CD4-positive, alpha-beta T cell (primary cell): Measurements from ENCODE around the gene BTN3A1. TPM values are rescaled to one million over a fixed set of nuclear protein-coding genes. Genes with fewer than 3 reads are reported as not detected.
A peak's percentile ranks its signal among the peaks of the same experiment; 100 is the strongest.

ENCODE experiments used
- ATAC-seq: fragments of 200-7000 bp; cut with Tn5 transposase; one replicate; pipeline ENCODE4 v1.10.0; 2022; ENCODE audit warnings: mild to moderate bottlenecking; ENCODE audit not compliant: poor library complexity
- CTCF ChIA-PET: fragments of 350-600 bp; sonication (Branson Sonifier 250); formaldehyde crosslinking; loops from one replicate; lab custom pipeline; 2021; ENCODE audit warnings: antibody characterized with exemption, inconsistent platforms; lab: Charles Lee
- POLR2A ChIA-PET: fragments of 350-600 bp; sonication (Branson Sonifier 250); formaldehyde crosslinking; loops from one replicate; lab custom pipeline; 2021; ENCODE audit warnings: antibody characterized with exemption, inconsistent platforms; lab: Charles Lee
- DNase-seq, 14 experiments: peaks; one replicate each; pipeline ENCODE4 v3.0.0-alpha.2; 2013 to 2020; ENCODE audit warnings: mixed read lengths in 2 of 14
- H3K27ac ChIP-seq, 2 donors: one replicate each; pipeline versions ENCODE4 v1.5.1 to v1.7.0; 2013; ENCODE audit warnings: low read length in 2 of 2, low read depth in 1 of 2, mild to moderate bottlenecking in 1 of 2
- H3K27me3 ChIP-seq, 2 experiments: 1 replicate in 1 of 2; 2 replicates in 1 of 2; pipeline versions ENCODE4 v1.6.1 to v1.7.0; 2013; ENCODE audit warnings: low read length in 2 of 2, control low read depth in 1 of 2, mild to moderate bottlenecking in 1 of 2, moderate library complexity in 1 of 2; ENCODE audit not compliant: insufficient read depth in 2 of 2, control insufficient read depth in 1 of 2
- H3K36me3 ChIP-seq: one replicate; pipeline ENCODE4 v1.6.1; 2013; ENCODE audit warnings: low read length, control low read depth; ENCODE audit not compliant: insufficient read depth
- H3K4me1 ChIP-seq: one replicate; pipeline ENCODE4 v1.6.1; 2013; ENCODE audit warnings: low read length, control low read depth; ENCODE audit not compliant: insufficient read depth
- H3K4me3 ChIP-seq: one replicate; pipeline ENCODE4 v1.5.1; 2013; ENCODE audit warnings: mild to moderate bottlenecking, low read length, moderate library complexity
- H3K9me3 ChIP-seq, 2 experiments: 1 replicate in 1 of 2; 2 replicates in 1 of 2; pipeline versions ENCODE4 v1.6.1 to v1.7.0; 2013; ENCODE audit warnings: low read length in 2 of 2, mild to moderate bottlenecking in 2 of 2, control low read depth in 1 of 2, moderate library complexity in 1 of 2; ENCODE audit not compliant: control insufficient read depth in 1 of 2, insufficient read depth in 1 of 2
- H3K27ac Mint-ChIP-seq: one replicate; pipeline ENCODE4 v1.8.0; 2020; ENCODE audit warnings: mixed read lengths
- H3K27me3 Mint-ChIP-seq: one replicate; pipeline ENCODE4 v1.8.0; 2021; ENCODE audit warnings: mixed read lengths
- H3K36me3 Mint-ChIP-seq: one replicate; pipeline ENCODE4 v1.8.0; 2021; ENCODE audit warnings: low read depth, mixed read lengths
- H3K4me1 Mint-ChIP-seq: one replicate; pipeline ENCODE4 v1.8.0; 2021; ENCODE audit warnings: low read depth, mixed read lengths
- H3K4me3 Mint-ChIP-seq: one replicate; pipeline ENCODE4 v1.8.0; 2020; ENCODE audit warnings: mild to moderate bottlenecking, mixed read lengths
- H3K9me3 Mint-ChIP-seq: one replicate; pipeline ENCODE4 v1.8.0; 2020; ENCODE audit warnings: mixed read lengths
- intact Hi-C, 2 experiments: fragments of 100-400 bp; cut with DNase I in 1 of 2; cut with micrococcal nuclease in 1 of 2; formaldehyde crosslinking; loops; one replicate each; pipeline versions ENCODE4 v1.15.1 to v1.9.0; 2023 to 2025; cut with DNase I, micrococcal nuclease
- total RNA-seq, 174 experiments: library from RNA in 2 of 174; stranded (reverse) in 2 of 174; gene quantifications; one replicate each; pipeline ENCODE4 v1.2.3 and lab custom pipeline; 2021 to 2026
- TF ChIP-seq, protein P1 (sequence below): fragments of 200-600 bp; IDR thresholded peaks from one replicate; pipeline ENCODE4 v1.8.0; 2022; ENCODE audit warnings: antibody characterized with exemption, mild to moderate bottlenecking

The BTN3A1 gene
- total RNA-seq, 2 experiments from 2014 or later, result 109 TPM

DNA sequence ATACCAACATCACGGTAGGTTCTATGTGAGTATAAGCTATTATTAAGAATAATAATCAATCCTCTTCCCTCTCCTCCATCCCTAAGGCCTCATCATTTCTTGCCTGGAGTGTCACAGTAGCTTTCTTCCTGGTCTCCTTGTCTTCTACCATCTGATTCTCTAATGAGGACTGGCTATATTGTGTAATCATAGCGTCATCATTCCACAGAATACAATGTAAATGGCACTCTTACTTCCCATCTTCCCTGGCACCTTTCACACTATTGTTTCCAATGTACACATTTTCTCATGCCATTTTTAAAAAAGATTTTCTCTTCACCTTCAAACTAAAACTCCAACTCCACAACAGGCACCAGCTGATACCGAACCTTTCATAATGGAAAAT, 39.2 kb upstream of the BTN3A1 start:
- H3K4me3 ChIP-seq, result no peak overlapping the region
- ATAC-seq, result no peak
- Mint-ChIP-seq H3K27ac (peak overlapping the region; percentile 77), H3K36me3 (peaks cover 7% of the 10 kb centered on the region), H3K4me3 (peak overlapping the region; percentile 56), H3K9me3 (no peaks in the 10 kb centered on the region), H3K4me1 (peaks cover 48% of the 10 kb centered on the region), H3K27me3 (no peaks in the 10 kb centered on the region)
- POLR2A ChIA-PET, result interaction anchor here (0.6 to 2.2 kb wide), 6 partner anchors 21 to 191 kb away, joined by 3 to 11 read pairs (median 5); a partner anchor contains a TSS
- no peaks in the 10 kb centered on the region for H3K36me3 ChIP-seq
- no peak for DNase-seq
- TF ChIP-seq, protein P1, sequence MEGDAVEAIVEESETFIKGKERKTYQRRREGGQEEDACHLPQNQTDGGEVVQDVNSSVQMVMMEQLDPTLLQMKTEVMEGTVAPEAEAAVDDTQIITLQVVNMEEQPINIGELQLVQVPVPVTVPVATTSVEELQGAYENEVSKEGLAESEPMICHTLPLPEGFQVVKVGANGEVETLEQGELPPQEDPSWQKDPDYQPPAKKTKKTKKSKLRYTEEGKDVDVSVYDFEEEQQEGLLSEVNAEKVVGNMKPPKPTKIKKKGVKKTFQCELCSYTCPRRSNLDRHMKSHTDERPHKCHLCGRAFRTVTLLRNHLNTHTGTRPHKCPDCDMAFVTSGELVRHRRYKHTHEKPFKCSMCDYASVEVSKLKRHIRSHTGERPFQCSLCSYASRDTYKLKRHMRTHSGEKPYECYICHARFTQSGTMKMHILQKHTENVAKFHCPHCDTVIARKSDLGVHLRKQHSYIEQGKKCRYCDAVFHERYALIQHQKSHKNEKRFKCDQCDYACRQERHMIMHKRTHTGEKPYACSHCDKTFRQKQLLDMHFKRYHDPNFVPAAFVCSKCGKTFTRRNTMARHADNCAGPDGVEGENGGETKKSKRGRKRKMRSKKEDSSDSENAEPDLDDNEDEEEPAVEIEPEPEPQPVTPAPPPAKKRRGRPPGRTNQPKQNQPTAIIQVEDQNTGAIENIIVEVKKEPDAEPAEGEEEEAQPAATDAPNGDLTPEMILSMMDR, result no peak
- H3K27me3 ChIP-seq, result no peaks in the 10 kb centered on the region
- peaks cover 42% of the 10 kb centered on the region for H3K4me1 ChIP-seq
- intact Hi-C loops, result loop anchor here (2.0 to 10.0 kb wide), 2 partner anchors 78 to 112 kb away; partner anchors contain the start of gene BTN3A3 (in 1 of the 2)
- CTCF ChIA-PET, result interaction anchor here (2.8 kb wide), 1 partner anchor 21 kb away, joined by 9 read pairs; no protein-coding TSS in a partner anchor
- no peaks in the 10 kb centered on the region for H3K9me3 ChIP-seq
- no peak overlapping the region for H3K27ac ChIP-seq

DNA sequence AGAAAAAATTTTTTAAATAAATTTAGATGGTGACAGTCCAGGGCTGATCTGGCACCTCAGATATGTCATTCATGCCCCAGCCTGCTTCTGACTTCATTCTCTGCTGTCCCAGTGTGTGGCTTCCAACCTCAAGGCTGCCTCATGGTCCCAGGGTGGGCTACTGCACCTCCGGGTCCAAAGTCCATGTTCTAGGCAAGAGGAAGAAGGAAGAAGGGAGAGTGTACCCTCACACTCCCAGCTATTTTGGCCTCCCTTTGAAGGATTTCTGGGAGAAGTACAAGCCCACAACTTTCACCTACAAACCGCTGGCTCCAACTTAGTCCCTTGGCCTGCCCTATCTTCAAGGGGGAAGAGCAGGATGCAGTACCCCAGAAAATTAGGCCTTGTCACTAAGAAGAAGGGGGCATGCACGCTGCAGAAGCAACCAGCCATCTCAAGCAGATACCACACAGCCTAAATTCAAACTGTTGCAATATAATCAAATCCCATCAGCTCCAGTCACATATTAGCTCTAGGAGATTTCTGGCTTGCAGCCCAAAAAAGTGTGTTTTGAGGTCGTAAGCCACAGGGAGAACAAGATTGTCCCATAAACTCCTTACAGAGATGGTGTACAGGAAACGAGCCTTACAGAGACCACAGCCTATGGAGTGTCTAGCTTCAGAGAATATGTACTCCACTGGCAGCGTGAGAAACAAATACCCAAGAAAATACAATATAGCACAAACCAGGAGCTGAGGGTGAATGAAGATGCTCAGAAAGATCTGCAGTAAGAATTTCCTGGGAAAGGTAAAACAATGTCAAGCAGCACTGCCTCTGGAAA, 38.0 kb upstream of the BTN3A1 start:
- no peaks in the 10 kb centered on the region for H3K9me3 Mint-ChIP-seq
- ChIA-PET CTCF (interaction anchor here (2.8 kb wide), 1 partner anchor 23 kb away, joined by 9 read pairs; no protein-coding TSS in a partner anchor), POLR2A (interaction anchor here (0.7 to 2.2 kb wide), 11 partner anchors 13 to 174 kb away, joined by 3 to 17 read pairs (median 6); partner anchors contain the start of genes BTN3A3 and HMGN4)
- DNase-seq (peak in 5 of 14 experiments; percentile 4 to 64 (median 47)), ATAC-seq (peak; percentile 21)
- Histone ChIP-seq H3K9me3 (no peaks in the 10 kb centered on the region), H3K27me3 (no peaks in the 10 kb centered on the region), H3K27ac (peak overlapping the region; percentile 93 to 94), H3K4me3 (peak overlapping the region; percentile 91), H3K36me3 (peaks cover 1% of the 10 kb centered on the region), H3K4me1 (peaks cover 40% of the 10 kb centered on the region)
- no peak overlapping the region for H3K27ac Mint-ChIP-seq
- intact Hi-C loops, result loop anchor here (2.0 to 10.0 kb wide), 3 partner anchors 39 to 111 kb away; partner anchors contain the start of genes BTN3A1 (in 1 of the 2) and BTN3A3 (in 1 of the 2)
- H3K4me3 Mint-ChIP-seq, result no peak overlapping the region
- H3K36me3 Mint-ChIP-seq, result peaks cover 10% of the 10 kb centered on the region
- no peaks in the 10 kb centered on the region for H3K27me3 Mint-ChIP-seq
- peaks cover 53% of the 10 kb centered on the region for H3K4me1 Mint-ChIP-seq
- TF ChIP-seq, protein P1, result no peak

DNA sequence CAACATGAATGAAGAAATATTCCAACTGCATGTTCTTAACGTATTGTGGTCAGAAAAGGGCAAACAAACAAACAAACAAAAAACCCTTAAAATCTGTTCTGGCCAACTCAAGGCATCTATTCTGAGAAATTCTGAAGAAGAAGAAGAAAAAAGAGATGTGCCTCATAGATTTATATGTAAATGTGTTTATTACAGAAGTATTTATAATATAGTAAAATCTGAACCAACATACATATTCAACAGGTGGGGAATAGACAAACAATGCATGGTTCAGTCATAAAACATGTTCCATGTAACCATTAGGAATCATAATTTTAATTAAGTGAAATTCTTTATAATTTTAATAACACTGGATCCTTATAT, 36.5 kb upstream of the BTN3A1 start:
- POLR2A ChIA-PET, result interaction anchor here (1.0 to 1.6 kb wide), 4 partner anchors 16 to 168 kb away, joined by 3 to 6 read pairs (median 4); no protein-coding TSS in a partner anchor
- H3K4me1 ChIP-seq, result peaks cover 50% of the 10 kb centered on the region

More for the DNA sequence above, 36.5 kb upstream of the BTN3A1 start:
- H3K4me3 Mint-ChIP-seq, result no peak overlapping the region
- TF ChIP-seq, protein P1, result no peak
- H3K27ac Mint-ChIP-seq, result no peak overlapping the region
- no peaks in the 10 kb centered on the region for H3K27me3 Mint-ChIP-seq
- Histone ChIP-seq H3K27me3 (no peaks in the 10 kb centered on the region), H3K27ac (peak overlapping the region; percentile 93 to 94), H3K4me3 (peak overlapping the region; percentile 91), H3K9me3 (no peaks in the 10 kb centered on the region), H3K36me3 (peaks cover 16% of the 10 kb centered on the region)
- CTCF ChIA-PET, result interaction anchor here (1.6 kb wide), 1 partner anchor 230 kb away, joined by 4 read pairs; no protein-coding TSS in a partner anchor
- ATAC-seq (no peak), DNase-seq (no peak)
- H3K9me3 Mint-ChIP-seq, result no peaks in the 10 kb centered on the region
- H3K4me1 Mint-ChIP-seq, result peaks cover 65% of the 10 kb centered on the region
- peaks cover 25% of the 10 kb centered on the region for H3K36me3 Mint-ChIP-seq
- intact Hi-C loops, result loop anchor here (1.0 to 10.0 kb wide), 3 partner anchors 37 to 109 kb away; partner anchors contain the start of gene BTN3A1 (in 2 of the 2)
